Left renal cortex interstitium (tissue), 4 donors: ENCODE data around the gene DACH1. TPM values are rescaled to one million over a fixed set of nuclear protein-coding genes. Genes with fewer than 3 reads are reported as not detected.
"Not testable (repeated sequence)": the region's sequence is repeated elsewhere in the genome, so short reads cannot be mapped to it uniquely, and the experiment has no call there.

Source experiments
- DNase-seq, 4 donors: peaks; one replicate each; pipeline ENCODE4 v3.0.0-alpha.2; 2013; ENCODE audit warnings: low read depth in 4 of 4, low spot score in 2 of 4, missing footprints in 1 of 4
- polyA plus RNA-seq, 4 donors: library from polyadenylated mRNA; unstranded; fragments of 120-200 nt; gene quantifications; one replicate each; pipeline ENCODE4 v1.2.1, GENCODE V29; 2013; ENCODE audit not compliant: insufficient read length in 4 of 4

Gene DACH1
- 100 to 1,000 TPM in 3 of 4 donors, 10 to 100 TPM in 1; 98.1 to 109 (median 103) TPM for polyA plus RNA-seq

DNA sequence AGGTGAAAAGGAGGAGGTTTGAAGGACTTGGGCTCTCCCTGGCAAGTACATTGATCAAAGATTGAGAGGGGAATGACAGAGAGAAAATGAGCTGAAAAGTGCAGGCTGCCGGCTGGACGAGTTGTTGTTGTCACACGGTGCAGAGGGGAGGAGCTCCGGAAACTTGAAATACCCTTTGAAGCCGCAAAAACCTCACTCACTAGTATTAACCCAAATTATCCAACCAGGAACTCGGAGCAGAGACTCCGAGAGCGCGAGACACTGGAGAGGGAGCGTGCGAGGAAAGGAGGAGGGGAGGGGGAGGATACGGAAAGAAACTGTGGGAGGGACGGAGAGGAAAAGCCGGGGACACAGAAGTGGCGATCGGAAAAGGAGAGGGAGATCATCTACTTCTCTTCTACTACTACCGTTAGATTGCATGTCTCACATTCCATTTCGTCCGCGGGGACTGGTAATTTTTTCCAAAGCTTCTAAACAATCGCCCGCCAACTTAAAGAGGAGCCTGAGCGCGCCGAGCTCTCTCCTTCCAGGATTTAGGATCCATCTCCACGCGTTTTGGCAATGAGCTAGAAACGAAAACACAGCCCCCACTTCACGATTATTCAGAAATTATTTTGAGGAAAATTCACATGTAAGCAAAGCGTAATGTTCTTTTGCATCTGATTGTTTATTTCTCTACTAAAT is at the start of gene DACH1:
DACH1 (minus strand) TSS at position 74 of the 684 bp plus-strand sequence.
- peak in 3 of 4 donors; percentile 80 to 93 (median 93) for DNase-seq

DNA sequence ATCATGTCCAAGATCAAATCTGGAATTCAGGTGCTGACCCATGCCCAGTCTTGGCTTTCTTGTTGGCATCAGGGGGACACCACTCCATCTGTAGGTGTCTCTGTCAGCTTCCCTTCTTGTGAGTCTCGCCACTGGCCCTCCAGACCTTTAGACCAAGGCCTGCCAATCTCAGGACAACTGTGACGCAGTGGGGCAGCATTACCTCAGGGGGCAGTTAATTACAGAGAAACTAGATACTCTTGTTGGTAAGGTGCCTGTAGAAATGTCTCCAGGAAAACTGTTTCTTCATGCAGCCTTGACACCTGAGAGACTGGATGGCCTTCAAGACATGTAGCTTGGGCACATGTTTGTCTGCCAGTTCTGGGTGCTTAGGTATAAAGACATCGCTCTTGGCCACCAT is 46.7 kb upstream of the DACH1 start:
- DNase-seq, result no peak

DNA sequence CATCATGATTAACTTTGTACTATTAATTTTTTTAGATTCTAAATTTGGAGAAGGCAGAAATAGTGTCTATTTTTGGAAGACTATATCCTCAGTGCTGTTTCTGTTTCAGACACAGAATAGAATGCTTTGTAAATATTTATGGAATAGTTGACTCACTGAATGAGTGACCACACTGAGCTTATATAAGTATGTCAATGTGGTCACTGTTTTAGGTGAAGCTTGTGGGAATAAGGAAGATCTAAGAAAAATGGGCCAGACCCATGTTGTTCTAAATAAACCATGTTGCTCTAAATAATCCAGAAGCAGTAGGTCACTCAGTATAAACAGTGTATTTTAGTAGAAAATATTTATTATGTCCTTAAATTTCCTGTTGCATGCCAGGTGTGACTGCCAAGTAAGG is 45.5 kb upstream of the DACH1 start:
- DNase-seq, result no peak

DNA sequence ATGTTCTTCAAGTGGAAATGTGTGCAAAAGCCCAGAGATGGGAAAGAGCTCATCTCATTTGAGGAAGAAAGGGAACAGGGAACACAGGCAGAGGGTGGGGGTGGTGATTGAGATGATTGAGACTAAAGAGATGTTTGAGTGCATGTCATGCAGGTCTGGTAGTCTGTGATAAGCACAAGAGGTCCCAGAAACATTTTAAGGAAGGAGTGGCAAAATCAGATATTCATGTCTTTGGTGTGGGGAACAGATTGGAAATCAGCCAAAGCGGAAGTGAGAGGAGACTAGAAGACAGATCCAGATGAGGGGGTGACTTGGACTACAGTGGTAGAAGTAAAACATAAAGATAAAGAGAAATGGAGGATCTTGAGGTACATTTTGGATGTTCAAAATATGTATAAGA is 39.4 kb upstream of the DACH1 start:
- no peak for DNase-seq

DNA sequence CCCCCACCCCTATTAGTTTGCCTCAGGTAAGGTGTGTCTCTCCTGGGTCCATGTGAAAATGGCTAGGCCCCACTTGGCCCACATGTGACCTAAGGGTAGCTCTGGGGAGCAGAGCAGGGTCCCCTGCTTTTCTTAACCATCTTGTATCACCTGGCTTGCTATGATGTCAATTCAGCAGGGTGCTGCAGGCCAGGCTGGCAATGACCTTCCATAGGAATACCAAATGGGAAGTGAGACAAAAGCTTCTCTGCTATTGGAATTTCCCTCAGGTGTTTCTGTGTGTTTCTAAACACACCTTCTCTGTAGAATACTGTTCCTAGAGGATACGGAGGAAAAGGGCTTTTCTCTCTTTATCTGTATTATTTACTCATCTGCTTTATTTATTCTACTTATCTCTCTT is 35.7 kb upstream of the DACH1 start:
- DNase-seq, result no peak

DNA sequence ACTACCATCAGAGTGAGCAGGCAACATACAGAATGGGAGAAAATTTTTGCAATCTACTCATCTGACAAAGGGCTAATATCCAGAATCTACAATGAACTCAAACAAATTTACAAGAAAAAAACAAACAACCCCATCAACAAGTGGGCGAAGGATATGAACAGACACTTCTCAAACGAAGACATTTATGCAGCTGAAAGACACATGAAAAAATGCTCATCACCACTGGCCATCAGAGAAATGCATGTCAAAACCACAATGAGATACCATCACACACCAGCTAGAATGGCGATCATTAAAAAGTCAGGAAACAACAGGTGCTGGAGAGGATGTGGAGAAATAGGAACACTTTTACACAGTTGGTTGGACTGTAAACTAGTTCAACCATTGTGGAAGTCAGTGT is 26.5 kb upstream of the DACH1 start:
- not testable (repeated sequence) for DNase-seq

DNA sequence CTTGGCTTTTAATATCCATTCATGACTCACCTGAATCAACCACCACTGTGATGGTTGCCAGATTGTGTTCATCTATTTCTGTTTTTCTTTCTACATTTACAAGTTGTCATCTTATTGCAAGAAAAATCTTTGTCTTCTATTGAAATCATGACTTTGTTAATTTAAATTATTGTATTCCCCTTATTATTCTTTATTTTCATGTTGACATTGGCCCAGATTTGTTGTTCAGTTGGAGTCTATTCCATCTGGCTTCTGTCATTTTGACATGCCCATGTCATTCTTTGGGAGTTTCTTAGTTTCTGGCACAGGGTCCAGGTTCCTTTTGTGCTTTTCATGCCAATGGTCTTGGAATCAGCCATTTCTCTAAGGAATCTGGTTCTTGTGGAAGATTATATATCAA is 19.9 kb upstream of the DACH1 start:
- no peak for DNase-seq

DNA sequence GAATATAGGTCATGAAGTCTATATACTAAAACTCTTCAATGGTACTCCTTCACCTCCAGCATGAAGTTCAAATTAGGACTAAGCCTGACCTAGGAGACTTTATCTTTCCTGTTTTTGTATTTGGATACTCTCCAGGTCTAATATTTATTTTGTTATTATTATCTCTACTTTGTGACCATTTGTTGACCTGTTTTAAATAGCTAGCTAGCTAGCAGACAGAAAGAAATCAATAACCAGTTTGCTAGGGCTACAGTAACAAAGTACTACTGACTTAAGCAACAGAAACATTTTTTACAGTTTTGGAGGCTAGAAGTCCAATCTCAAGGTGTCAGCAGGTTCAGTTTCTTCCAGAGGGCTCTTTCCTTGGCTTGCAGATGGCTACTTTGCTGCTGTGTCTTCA is 15.1 kb upstream of the DACH1 start:
- DNase-seq, result no peak

DNA sequence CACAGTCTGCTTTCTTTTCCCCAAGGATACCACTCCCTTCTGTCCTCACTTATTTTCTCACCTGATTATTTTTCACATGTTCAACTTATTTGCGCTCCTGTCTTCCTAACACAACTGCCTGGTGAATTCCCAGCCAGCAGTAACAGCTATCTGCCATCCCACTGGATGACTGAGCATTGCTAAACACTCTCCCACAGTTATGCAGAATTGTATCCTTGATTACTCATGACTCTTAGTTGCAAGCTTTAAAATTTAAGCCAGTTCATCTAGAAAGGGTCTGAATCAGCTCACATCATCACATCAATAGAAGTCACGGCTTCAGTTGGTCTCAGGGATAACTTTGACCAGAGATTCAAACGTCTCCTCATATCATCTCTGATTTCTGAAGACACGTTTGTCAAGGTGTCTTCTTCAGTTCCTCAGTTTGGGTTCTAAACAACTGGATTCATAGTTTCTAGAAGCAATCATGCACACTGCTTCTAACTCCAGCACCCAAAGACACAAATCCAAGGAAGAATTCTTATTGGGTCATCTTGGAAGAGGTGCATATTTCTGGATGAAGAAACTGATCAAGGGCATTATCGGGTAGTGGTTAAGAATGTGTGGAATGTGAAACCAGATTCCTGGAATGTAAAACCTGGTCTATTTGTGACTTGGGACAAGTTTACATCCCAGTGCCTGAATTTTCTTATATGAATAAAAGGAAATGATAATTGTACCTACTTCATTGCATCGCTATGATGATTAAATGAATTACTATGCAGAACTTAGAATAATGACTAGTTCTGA is 13.9 kb upstream of the DACH1 start:
- DNase-seq, result no peak

DNA sequence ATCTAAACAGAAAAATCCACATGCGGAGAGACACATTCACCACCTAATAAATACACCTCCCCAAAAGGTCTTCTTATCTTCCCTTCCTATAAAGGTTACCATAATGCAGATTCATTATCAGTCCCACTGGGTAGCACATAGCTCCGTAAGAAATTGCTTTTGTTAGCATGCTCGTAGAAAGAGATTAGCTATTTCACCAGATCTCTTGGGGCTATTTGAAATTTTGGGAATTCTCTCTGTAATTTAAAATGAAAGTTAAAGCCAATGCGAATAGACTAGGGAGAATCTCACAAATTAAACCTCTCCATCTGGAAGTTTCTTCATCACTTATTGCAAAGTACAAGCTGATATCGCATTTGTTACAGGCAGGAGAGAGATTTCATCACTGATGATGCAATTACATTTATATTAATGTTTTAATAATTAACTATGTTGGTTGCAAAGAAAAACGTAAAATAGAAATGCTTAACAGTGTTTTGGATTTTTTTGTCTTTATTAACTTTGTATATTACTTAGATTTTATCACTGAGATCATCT is 12.9 kb upstream of the DACH1 start:
- no peak for DNase-seq

DNA sequence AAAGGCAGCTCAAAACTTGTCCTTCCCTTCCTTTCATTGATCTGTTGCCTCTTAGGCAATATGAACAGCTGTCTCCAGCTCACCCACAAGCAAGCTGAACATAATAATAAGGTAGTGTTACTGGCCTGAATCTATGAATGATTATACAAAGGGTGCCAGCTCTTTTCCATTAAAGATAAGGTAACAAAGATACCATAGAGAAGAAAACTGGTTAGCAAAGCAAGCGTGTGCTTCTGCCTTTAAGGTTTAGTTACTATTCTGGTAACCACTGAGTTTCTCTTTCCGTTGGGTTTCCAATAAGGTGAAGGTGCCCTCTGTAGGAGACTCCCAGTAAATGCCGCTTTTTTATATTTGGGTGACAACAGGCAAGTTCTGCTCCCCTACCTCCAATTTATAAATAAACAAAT is 12.1 kb upstream of the DACH1 start:
- DNase-seq, result no peak

DNA sequence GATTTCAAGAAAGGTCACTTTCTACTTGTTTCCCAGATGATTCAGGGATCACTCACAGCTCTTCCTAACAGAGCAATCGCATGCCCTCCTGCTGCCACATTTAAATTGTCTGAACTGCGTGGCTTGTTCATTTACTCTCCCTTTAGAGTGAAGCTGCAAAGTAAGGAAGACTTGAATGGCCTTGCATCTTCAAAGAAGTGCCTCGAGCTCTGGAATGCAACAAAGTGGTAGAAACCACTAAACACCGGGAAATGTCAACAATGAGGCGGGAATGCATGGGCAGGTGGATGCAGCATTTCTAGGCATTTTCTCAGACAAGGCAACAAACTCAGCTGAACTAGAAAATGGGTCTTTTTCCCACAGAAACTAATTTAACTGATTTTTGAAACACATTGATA is 10.3 kb upstream of the DACH1 start:
- DNase-seq, result no peak

DNA sequence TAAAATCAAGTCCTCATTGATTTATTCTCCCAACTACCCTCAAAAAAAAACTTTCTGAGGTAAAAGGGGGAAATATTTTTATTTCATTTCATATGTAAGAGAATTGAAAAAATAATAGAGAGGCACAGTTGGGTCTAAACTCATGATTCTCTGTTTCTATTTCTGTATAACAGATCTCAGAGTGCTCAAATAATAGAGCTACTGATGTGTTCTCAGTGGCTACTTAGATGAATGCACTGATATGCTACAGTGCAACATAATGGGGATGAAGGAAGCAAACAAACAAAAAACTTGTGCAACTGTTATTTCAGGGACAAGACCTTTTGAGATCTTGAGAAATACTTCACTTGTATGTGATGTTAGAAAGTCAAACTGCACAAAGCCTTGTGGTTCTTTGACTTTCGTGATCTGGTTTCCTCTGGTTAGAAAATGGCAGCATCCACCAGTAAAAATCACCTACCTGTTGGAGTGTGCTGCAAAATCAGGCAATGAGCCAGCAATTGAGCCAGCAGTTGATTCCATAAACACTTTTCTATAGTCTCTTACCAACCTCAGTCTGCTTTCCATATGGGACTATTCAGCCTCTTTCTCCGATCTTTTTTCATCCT is 9.7 kb upstream of the DACH1 start:
- DNase-seq, result no peak

DNA sequence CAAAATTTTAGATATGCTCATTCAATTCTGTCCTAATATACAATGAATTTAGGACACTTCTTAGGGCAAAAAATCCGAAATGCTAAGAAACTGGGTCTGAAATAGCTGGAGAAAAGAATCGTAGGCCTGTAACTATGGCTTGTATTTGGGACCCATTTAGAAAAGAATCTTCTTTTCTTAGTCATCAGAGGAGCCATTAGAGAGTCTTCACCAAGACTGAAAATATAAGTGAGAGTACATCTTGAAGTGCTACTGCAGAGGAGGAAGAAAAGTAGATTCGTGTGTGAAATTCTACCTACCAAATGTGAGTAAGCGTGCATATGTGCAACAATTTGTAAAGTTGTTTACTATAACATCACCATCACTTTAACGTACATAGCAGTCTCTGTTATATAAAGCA is 8.8 kb upstream of the DACH1 start:
- no peak for DNase-seq

DNA sequence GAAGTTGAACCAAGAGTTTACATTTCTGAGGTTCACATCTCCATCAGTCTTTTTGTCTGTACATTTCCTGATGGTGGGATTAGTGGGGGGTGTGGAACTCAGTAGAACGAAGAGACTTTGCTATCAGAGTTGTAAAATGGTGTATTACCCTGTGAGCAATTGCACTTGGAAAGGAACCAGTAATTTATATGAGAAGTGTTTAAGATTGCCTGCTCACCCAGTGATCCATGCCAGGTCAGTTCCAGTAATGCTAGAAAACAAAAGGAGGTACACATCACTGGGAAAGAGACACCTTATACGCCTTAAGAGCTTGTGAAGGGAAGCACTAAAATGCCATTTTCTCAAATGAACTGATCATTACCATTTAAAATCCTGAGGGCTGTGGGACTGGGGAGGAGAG is 7.5 kb upstream of the DACH1 start:
- DNase-seq, result no peak

DNA sequence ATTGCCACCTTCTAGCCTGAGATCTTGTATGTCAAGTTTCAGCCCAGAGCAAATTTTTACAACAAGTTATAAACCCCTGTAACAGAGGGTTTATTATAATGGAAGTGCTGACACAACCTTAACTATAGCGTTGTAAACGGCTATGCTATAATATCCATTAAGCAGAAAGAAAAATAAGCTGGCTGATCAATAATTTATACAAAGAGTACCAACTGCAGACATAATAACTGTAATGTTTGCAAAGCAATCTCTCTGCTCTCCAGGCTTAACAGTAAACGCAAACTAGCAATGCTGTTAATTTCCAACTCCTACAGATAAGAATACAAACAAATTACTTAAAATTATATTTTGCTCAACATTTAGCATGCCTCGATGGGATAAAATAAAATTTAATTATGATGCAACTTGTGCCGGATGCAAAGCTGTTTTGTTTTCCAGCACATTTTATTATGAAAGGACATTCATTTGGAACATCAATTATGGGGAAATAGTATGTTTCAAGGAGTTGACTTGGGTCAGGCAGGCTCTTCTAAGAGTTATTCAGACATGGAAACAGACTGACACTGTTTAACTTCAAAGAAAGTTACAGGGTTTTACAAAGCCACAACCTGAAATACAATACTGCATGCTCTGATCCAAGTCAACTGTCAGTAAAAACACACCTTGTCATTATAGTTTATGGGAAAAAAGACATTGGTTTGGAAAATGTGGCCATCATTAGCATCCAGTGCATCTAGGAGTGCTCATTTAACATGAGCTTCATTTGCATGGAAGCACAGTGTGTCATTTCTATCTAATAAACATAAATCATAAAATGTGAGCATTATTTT is 6.6 kb upstream of the DACH1 start:
- DNase-seq, result no peak

DNA sequence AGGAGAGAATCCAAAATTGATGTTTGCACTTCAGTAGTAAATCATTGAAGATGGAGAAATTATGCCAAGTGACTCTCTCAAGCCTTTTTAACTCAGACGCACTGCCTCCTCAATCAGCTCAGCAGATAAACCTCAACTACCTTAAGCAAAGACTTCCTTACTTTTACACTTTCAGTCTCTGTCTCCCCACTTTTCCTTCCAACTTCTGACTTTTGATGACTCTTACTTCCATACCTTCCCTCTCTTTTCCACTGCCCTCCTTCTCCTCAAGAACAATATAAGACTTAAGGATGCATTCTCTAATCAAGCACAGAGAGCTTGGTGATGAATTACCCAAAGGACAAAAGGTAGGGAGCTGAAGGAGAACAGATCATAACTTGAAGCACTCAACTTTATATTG is 4.8 kb upstream of the DACH1 start:
- no peak for DNase-seq

DNA sequence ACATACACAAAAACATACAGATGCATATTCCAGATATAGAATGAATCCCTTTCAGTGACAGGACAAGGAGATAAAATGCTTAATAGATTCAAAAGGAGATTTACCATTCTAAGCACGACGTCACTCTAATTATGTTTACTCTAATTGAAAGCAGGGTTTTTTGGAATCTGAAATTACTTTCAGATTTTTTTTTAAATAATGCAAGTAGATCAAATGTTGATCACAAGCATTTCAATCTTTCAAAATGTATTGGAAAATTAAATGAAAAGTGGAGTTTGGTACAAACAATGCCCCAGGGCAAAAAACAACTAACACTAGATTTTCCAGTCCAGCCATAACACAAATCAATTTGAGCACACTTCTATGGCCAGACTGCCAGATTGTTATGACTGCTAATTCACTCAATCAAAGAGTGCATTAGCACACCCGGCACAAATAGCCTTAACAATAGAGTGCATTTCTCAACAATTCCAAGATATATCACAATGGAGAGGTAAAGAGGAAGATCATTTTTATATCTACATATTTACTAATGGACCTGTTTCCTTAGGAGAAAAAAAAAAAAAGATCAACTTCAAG is 4.3 kb upstream of the DACH1 start:
- no peak for DNase-seq

DNA sequence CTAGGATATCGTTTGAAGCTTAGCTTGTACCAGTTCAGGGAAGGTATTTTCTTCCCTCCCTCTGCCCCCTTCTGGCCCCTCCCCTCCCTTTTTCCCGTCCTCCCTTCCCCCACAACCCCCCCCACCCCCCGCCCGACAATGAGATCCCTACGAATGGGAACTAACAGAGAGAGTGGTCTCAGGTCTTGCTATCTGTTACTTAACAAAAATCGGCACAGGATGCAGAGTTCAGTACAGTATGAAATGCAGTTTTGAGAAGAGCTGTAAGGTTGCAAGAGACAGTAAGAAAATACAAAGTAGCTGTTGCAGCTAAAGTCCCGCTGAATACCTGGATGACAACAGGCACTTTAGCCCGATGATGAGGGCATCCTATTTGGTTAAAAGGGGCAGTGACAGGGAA is 3.1 kb upstream of the DACH1 start:
- no peak for DNase-seq

DNA sequence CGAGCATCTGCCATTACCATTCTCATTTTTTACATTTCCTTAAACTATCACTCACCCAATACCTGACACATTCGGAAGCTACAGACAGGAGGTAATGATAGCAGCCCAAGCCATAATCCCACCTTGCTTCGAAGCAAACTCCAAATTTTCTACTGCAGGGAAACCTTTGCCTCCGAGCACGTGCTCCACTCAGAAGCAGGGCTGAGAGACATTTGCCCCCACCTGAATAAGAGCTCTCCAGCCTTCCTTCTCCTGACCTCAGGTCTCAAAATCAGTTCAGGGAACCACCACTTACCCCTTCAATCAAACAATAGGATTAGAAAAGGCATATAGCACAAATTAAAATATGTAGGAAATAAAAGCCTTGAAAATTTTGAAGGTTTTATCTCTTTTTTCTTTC is 2.3 kb upstream of the DACH1 start:
- no peak for DNase-seq
